ENCODE results near the gene TRIM66.
"Not testable (repeated sequence)": the region's sequence is repeated elsewhere in the genome, so short reads cannot be mapped to it uniquely, and the experiment has no call there.

The TRIM66 gene

DNA sequence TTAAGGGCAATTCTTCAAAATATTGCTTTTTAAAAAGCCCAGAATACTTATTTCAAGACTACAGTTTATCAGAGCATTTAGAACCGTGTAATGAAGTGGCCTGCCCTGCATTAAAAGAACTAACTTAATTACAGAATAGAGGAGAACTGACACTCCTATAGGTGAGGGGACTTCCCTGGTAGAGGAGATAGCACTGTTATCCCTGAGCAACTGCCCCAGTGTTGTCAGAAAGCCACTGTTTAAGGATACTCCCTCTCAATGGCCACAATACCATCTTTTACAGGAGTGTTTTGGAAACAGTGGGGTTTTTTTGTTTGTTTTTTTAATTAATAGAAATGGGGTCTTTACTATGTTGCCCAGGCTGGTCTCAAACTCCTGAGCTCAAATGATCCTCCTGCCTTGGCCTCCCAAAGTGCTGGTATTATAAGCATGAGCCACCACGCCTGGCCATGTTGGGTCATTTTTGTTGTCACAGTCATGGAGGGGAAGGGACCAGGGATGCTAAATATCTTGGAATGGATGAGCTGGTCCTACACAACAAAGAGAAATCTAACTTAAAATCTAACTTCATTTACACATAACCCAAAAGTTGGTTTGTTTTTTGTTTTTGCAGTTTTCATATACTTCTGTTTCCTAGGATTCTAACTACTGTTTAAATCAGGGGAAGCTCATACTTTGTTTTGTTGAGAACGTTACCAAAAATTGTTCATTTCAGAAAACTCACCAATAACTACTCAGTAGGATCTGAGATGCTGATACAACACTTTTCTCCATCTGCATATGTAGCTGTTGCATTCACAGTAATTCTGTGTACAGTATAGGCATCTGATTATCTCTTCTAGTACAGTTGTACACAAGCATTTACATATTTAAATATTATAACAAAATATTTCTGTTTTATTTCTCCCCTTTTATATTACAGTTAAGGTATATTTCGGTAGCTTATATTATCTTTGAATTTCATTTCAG, 8.2 kb upstream of the TRIM66 start:
- DNase-seq (ENCODE audit: low read depth in 2 of 2): no peak

DNA sequence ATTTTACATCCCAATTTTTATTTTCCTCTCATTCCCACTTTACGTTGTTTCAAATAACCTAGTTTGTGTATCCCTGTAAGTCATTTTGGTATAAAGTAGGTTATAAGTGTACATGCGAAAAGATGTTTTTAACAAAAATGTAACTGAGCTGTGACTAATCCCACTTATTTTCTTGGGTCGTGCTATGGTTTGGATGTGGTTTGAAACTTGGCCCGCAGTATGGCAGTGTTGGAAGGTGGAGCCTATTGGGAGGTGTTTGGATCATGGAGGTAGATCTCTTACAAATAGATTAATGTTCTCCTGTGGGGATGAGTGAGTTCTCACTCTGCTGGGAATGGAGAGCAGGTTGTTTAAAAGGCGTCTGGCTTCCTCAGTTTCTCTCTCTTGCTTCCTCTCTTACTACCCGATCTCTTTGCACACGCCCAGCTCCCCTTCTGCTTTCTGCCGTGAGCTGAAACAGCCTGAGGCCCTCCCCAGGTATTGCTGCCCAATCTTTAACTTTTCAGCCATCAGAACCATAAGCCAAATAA, 7.3 kb upstream of the TRIM66 start:
- no peak for DNase-seq (ENCODE audit: low read depth in 2 of 2)

DNA sequence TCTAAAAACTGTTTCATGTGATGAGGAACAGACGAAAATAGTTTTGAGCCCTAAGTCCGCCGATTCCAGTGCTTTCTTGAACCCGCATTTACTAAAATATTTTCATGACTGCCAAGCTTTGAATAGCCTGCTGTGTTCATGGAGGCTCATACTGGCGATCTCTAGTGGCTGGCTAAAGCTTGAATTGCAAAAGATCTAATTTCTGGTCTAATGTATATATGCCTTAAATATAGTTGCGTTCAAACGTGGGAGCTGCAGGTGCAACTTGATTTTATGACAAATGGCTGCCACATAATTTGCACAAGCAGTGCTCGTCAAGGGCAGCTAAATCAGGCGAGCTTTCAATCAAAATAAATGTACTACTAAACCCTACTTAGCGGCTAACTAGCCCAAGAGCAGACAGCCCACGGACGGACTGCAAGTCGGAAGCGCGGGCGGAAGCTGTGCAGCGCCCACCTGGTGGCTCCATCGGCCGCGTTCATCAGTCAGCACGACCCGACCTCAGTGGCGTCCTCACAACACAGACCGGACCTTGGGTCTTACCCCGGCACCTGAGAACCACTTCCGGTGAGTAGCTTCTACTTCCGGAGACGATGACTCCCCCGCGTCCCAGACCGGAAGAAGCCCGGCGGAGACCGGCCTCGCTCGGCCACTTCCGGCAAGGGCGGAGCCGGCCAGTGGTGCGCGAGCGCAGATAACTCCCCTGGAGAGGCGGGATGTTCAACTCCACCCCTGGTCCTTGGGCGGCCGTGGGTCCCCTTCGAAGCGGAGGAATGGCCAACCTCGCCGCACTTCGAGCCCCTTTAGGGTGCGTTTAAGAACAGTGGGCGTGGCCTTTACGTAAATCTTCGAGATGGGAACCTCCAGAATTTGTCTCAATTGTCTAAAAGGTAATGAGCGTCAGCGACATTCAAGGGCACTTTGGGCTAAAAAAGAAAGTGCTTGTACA, 6.2 kb upstream of the TRIM66 start:
- peak; percentile 79 to 85 for DNase-seq (ENCODE audit: low read depth in 2 of 2)

DNA sequence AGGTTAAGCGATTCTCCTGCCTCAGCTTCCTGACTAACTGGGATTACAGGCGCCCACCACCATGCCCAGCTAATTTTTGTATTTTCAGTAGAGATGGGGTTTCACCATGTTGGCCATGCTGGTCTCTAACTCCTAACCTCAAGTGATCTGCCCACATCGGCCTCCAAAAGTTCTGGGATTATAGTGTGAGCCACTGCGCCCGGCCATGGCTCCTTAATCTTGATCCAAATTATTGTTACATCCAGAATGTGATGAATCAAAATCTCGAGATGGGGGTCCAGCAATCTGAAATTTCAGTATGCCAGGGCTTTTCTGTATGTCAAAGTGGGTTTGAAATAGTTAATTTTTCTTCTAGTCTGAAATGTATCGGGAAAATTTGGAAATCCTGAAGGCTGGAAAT, 3.9 kb upstream of the TRIM66 start:
- no peak for DNase-seq (ENCODE audit: low read depth in 2 of 2)

DNA sequence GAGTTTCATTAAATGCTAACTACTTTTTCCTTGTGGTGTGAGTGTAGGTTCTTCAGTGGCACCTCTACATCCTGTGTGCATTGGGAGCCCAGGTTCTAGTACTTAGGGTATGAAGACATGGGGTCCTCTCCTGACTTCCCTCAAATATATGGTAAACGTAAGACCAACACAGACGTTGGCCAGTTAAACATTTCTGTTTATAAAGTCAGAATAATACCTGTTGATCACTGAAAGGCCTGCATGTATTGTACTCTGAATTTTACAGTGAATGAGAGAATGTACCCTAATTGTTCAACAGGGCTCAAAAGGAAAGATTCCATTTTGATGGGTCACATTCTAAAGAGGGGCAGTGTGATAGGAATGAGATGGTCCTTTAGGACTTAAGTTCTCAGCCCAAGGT, 3.4 kb upstream of the TRIM66 start:
- no peak for DNase-seq (ENCODE audit: low read depth in 2 of 2)

DNA sequence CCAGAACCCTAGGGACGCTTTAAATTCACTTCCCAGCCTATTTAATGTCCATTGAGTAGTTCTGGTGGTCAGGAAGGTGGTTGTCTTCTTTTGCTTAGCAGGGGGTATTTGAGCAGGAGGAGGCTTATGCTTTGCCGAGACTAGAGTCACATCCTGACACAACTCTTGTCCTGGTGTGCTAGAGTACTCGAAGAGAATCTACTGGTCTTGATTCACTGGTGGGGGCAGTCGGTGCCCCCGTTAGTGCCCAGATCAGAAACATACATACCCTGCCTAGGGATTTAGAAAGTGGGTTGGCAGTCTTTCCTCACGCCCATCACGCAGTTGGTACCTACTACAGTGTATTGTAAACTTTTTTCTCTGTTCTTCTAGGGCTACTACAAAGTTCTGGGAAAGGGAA, 2.8 kb upstream of the TRIM66 start:
- DNase-seq (ENCODE audit: low read depth in 2 of 2): no peak

DNA sequence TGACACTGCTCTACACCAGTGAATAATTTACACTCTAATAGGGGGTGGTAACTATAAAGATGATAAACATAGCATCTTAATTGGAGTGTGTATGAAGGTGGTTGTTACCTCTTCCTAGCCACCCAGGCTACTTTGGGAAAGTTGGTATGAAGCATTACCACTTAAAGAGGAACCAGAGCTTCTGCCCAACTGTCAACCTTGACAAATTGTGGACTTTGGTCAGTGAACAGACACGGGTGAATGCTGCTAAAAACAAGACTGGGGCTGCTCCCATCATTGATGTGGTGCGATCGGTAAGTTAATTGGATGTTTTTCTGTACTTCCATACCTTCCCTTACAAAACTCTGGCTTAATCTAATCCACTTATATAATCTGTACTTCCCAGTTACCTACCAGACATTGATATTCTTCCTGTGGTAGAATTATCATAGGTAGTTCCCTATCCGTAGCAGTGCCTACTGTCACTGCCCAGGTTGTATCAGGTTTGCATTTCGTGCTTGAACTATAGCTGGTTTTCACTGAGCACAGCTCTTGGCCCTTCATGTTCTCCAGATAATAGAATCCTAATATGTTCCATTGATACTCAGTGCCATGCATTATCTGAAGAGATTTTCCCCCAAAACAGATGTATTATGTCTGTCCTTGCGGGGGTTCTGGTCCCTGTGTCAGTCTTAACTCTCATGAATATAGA, 2.3 kb upstream of the TRIM66 start:
- DNase-seq (ENCODE audit: low read depth in 2 of 2): no peak

DNA sequence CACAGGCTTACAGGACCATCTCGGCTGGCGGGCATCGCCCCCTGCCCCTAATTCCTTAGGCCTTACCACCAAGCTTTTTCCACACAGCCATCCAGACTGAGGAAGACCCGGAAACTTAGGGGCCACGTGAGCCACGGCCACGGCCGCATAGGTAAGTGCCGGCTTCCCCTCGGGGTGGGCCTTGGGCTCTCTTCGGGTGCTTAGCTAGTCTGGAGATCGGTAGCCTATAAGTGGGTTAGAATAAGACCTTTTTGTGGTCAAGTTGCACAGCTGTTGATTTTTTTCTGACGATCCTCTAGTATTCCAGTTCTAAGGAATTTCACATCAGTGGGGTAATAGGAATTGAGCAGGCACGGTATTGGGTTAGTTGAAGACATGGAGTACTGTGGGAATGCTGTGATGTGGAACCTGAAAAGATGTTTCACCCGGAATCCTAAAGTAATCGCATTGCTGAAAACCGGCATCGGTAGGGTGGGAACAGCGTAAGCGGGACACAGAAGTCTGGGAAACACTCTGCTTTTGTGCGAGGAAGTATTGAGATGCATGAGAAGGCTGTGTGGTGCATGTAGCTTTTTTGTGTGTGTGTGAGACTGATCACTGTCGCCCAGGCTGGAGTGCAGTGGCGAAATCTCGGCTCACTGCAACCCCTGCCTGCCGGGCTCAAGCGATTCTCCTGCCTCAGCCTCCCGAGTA, 796 bp upstream of the TRIM66 start:
- no peak for DNase-seq (ENCODE audit: low read depth in 2 of 2)

DNA sequence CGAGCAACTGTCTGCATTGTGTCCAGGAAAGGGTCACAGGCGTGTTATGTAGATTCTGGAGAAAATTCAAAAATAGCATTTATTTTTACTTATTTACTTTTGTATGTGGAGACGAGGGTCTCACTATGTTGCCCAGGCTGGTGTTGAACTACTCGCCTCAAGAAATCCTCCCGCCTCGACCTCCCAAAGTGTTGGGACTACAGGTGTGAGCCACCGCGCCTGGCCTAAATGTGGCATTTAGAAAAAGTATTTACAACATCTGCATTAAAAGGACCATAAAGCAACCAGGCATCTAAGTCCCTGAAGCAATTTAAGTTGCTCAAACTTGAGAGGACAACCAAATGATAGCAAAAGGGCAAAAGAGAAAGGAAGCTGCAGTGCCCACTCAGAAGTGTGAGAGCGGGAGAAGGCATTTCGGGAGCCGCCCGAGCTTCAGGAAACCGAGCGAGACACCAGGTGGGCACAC, 595 bp downstream of the TRIM66 start:
- no peak for DNase-seq (ENCODE audit: low read depth in 2 of 2)

DNA sequence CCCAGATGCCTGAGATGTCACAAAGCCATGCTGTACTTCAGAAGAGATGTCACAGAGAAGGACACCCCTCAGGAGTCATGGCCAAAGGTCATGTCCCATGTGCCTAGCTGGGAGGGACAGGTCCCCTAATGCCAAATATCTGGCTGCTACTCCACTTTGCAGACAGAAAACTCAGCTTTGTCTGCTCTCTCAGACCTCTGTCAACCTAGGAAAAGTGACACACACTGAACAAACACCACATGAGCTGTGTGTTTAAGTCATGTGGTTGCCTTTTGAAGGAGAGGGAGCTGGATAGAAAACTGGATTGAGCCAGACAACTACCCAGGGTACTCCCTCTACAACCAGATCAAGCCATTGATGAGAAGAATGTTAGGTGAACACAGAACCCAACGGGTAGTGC, 3.5 kb downstream of the TRIM66 start:
- DNase-seq (ENCODE audit: low read depth in 2 of 2): no peak

DNA sequence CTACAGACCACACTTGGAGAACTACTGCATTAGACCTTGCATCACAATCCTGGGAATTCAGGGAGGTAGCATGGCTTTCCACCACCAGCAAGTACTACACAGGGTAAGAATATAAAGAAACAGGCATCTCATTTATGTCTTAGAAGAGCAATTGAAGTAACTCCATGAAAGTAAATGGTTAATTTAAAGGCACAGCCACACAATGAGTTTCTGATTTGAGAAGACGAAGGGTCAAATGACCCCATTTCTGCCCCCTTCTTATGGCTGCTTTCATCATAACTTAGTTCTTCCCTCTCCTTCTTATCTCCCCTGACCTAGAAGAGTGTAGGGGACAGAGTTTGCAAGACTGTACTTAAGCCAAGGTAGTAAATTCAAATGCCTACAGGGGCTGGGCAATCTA, 6.0 kb downstream of the TRIM66 start:
- no peak for DNase-seq (ENCODE audit: low read depth in 2 of 2)

DNA sequence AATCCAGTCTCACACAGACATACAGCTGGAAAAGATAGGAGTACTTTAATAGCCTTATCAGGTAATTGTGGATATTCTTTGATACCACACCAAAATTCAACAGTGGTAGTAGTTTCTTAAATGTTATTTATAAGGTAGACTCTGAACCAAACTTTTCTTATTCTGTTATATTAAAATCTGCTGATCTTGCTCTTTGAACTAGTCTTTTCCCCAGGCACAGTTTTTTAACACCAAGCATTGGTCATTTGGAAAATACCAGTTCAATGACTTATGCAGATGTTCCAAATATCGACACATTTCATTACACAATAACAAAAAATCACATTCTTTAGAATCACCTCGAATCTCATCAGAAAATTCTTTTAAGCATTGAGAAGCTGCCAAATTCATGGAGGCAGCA, 7.6 kb downstream of the TRIM66 start:
- DNase-seq (ENCODE audit: low read depth in 2 of 2): no peak

DNA sequence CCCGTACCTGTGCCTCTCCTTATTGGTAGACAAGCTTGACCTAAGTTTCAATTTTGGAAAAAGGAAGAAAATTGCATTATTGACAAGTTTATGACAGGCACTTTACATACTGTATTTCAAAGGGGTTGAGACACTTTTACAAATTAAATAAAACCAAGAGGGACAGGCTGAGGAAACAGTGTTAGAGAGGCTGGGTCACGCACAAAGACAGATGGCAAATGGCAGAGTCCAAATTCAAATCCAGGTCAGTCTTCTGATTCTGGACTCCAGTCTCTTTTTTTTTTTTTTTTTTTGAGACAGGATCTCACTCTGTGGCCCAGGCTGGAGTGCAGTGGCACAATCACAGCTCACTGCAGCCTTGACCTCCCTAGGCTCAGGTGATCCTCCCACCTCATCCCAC, 10.1 kb downstream of the TRIM66 start:
- DNase-seq (ENCODE audit: low read depth in 2 of 2): no peak

DNA sequence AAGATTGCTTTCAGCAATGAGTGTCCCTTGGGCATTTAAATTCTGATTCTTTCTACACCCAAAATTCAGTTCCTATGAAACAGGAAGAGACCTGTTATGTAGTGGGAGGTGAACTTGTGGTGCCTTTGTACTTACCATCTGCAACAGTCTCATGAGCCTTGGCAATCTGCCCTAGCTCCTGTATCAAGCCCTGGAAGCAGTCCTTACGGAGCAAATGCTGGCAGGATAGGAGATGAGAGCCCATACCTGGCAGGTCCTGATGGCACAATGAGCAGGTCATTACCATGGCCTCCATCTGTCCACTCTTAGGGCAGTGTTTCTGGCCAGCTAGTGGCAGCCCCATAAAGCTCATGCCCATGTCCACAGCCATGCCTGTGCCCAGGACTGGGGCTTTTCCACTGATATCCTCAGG, 10.8 kb downstream of the TRIM66 start:
- no peak for DNase-seq (ENCODE audit: low read depth in 2 of 2)

DNA sequence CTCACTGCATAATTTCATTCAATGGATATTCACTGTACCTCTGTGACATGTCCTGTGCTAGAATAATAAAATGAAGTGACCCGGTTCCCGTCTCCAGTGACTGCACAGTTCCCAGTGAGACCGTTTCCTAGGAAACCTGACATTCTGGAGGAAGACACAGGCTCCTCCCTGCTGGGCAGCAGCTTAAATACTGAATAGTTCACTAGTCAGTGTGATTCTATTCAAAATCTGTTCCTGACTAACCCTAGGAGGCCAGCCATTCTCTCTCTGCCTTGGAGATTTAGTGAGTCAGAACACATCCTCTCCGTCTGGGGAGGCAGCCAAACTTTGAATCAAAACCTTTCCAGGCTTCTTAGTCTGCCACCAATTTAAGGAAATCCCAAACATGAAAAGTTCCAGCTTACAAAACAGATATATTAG, 11.3 kb downstream of the TRIM66 start:
- DNase-seq (ENCODE audit: low read depth in 2 of 2): no peak

DNA sequence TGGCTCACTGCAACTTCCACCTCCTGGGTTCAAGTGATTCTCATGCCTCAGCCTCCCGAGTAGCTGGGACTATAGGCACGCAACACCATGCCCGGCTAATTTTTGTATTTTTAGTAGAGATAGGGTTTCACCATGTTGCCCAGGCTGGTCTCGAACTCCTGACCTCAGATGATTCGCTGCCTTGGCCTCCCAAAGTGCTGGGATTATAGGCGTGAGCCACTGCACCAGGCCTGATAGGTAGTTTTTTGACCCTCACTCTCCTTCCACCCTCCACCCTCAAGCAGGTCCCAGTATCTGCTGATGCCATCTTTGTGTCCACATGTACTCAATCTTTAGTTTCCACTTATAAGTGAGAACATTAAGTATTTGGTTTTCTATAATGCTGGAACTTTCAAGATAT, 12.4 kb downstream of the TRIM66 start:
- DNase-seq (ENCODE audit: low read depth in 2 of 2): not testable (repeated sequence)

DNA sequence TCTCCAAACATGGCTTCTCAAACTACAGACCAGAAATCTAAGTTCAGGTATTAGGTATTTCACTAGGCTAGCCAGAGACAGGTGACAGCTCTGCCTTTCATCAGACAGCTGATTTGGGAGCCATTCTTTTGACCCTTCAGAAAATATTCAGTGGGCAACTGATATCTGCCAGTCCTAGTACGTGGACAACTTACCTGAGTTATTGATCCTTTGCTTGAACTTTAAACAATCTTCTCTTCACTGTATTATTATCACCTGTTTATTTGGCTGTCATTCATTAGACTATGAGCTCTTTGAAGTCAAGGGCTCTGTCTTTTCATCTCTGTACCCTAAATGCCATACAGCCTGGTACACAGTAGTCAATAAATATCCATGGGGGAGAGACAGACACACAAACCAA, 17.2 kb downstream of the TRIM66 start:
- DNase-seq (ENCODE audit: low read depth in 2 of 2): no peak

DNA sequence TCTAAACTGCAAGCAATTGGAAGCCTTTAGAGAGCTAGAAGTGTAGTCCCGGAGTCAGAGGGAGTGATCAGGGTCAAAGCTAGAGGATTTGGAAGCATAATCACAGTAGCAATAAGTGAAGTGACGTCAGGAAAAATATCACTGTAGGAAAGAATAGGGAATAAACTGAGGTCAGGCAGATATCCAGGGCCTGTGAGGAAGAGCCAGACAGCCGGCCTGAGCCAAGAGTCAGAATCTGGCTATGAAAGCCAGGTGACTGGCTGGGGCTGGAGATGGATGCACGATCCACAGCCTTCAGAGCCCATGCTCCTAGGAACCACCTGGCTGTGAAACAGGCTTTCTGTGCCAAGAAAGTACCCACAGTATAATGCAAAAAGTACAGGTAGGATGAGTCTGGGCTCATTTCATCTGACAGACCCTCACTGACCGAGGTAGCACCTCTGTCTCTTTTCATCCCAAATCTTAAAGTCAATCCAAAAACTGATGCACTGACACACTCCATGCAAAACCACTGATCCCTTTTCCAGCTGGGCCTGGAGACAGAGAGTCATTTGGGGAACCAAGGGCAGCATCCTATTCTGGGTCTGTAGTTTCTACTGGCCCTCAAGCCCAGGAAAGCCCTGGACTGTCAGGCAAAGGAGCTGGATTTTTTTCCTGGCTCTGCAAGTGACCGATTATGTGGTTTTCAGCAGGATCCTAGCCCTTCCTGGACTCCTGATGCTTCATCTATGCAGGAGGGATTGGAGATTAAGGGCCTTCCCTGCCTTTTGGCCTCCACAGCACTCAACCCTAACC, 21.3 kb downstream of the TRIM66 start:
- no peak for DNase-seq (ENCODE audit: low read depth in 2 of 2)

DNA sequence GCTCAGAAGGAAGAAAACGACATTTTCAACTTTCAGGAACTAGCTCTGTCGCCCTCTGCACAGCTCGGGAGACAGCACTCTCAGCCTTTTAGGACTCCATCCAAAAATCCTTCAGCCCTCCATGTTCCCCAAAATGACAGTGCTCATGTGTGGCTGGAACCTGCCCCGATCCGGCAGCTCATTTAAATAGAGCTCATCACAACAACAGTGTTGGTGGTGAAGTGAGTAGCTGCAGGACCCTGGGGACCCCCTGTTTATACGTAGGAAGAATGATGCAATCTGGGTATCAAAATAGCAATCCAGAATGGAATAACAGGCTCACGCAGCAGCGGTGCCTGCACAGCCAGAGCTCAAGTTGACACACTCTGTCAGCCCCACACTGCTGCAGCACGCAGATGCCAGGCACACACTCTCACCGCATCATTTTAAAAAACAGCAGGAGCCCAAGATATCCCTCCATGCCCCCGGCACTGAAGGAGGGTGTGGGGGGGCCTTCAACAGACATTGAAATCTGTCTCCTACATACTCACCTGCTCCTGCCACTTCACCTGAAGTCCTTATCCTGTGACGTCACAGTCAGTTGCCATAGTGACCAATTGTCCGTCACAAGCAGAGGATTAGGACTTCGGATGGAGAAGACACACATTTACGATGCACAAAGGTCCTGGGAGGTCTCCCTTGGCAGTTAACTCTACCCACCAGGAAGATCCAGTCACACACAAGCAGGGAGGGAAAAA, 24.0 kb downstream of the TRIM66 start:
- no peak for DNase-seq (ENCODE audit: low read depth in 2 of 2)

Data from stimulated activated CD4-positive, alpha-beta T cell treated with anti-CD3 and anti-CD28 coated beads, Interleukin-15, amount 100 ng/mL, for 48 hours (primary cell).